HG03139 (cell line): ENCODE data around the gene EIF4E.
"Not testable (repeated sequence)": the region's sequence is repeated elsewhere in the genome, so short reads cannot be mapped to it uniquely, and the experiment has no call there.

Experiments used
- ATAC-seq: cut with Tn5 transposase; IDR thresholded peaks from one replicate; pipeline ENCODE4 v1.9.1; 2021; ENCODE audit not compliant: unreplicated experiment

Gene EIF4E

GRCh38 chr4:98932539-98932938, 3.6 kb upstream of the EIF4E start:
- no peak for ATAC-seq

DNA sequence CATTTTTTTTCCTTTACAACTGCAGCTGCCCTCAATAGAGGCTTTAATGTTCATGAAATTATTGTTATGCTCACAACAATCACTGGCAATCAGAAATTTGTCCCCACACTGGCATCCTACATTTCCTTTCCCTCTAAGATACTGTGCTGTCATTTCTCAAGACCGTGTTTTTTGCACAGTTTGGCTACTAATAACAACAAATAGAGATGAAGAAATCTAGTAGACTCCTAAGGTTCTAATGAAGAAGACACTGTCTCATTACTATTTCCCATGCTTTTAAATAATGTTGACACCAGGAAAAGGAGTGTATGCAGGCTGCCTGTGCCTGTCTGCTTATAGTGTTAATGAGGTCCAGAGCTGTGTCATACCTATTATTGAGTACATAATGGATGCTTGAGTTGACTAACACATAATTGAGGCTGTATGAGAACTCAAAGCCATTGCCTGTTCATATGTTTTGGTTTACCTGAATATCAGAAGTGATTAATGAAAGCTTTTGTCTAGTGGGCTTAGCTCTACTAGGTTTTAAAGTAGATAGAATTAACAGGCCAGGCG, 1.5 kb upstream of the EIF4E start:
- no peak for ATAC-seq

DNA sequence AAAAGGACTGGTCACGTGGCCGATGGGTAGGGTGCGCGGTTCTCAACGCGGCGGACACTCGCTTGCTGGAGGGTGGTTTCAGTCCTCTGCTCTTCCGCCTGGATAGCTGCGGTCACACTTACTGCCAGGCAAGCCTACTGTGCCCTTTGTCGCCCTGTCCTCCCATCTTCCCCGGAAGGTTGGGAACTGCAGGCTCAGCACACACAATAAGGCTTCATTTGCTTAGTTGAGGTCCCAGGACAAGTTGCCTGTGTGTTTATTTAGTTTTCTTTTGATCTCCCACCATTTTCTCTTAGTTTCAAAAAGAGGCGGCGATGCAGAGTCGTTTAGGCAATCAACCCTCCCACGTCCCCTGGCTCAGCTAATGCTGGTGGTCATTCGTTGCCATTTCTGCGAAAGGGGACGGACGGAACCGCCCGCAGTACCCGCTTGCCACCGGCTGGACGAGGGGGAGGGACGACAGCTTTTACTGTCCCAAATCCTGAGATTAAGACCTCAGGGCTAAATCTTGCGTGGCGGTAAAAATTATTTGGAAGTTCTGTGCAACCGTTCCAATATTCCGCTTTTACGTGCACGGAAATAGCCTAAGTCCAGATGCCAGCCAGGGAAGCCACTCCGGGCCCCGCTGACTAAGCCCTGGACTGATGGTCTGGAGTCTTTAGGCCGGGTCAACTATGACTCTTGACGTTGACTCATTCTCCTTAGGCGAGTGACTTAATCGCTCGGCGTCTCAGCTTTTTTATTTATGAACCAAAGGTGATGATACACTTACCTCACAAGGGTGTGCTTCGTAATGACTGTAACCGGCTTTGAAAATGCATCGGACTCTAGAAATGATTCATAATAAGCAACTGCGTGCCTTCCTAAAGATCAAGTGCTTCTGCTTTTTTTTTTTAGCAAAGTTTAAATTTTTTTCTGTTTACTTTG, 671 bp upstream of the EIF4E start:
- peak; percentile 42 for ATAC-seq

- peak; percentile 37 for ATAC-seq
Observed at GRCh38 chr4:98928131-98928504, 815 bp downstream of the EIF4E start.

- ATAC-seq, result not testable (repeated sequence)
Observed at GRCh38 chr4:98926257-98926656, 2.7 kb downstream of the EIF4E start.

GRCh38 chr4:98921292-98921691, 7.6 kb downstream of the EIF4E start:
- no peak for ATAC-seq

DNA sequence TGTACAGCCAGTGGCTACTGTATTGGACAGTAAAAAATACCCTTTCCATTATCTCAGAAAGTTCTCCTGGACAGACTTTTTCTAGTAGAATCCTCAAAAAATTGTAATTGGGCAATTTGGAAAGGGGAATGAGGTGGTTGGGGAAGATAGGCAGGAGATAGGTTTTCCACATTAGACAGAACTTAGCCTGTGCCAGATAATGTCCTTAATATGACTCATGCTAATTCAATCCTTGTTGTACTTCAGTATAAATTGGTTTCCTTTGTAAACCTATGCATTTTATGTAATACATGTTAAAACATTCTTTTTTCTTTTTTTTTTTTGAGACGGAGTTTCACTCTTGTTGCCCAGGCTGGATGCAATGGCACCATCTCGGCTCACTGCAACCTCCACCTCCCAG, 8.9 kb downstream of the EIF4E start:
- ATAC-seq, result no peak

GRCh38 chr4:98910728-98911127, 18.2 kb downstream of the EIF4E start:
- not testable (repeated sequence) for ATAC-seq

DNA sequence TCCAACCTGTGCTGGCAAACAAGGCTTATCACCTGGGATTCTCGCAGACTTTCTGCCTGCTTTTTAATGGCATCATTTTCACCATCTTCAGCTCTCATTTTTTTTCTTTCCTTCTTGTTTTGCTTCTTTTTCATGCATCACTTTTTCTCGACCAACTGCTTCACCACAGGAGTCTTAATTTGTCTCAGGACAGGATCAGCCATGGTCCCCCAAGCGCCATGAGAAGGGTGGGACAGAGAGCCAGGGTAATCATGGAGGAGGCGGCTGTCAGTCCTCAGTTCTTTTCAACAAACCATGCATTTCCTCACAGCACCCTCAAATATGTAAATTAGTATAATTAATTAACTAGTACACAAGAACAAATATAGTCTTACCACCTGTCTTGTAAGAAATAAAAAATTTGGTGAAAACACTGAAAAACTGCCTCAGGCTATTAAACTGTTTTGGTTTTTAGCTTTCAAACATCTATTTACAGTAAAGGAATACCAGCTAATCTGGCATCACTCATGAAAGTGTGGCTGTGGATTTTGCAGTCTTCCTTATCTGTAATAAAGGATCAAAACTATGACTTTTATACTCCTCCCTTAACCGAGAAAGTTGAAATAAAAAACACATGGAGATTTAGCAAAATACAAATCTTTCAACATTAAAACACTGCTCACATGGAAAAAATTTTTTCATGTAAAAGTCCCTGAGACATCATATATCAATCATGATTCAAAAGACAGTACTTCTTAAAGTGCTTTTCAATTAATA, 19.1 kb downstream of the EIF4E start:
- no peak for ATAC-seq

GRCh38 chr4:98908703-98909262, 20.1 kb downstream of the EIF4E start:
- no peak for ATAC-seq

- ATAC-seq, result no peak
Observed at GRCh38 chr4:98908182-98908581, 20.8 kb downstream of the EIF4E start.

GRCh38 chr4:98905839-98906238, 23.1 kb downstream of the EIF4E start:
- ATAC-seq, result no peak

DNA sequence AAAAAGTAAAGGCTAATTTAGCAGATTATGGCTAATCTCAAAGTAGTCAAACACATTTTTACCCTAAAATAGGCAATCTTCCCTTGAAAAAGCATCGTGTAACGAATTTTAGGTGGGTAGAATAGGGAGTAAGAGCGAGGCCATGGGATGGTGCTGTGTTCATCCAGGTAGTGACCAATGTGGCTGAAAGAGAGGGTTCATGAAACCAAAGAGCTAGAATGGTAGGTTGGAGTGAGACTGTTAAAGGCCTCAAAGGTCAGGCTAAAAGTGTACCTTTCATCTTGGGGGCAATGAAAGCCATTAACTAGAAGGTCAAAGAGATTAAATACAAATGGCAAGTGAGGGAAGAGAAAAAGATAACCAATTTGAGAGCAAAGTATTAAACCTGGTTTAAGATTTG, 23.6 kb downstream of the EIF4E start:
- ATAC-seq, result no peak

DNA sequence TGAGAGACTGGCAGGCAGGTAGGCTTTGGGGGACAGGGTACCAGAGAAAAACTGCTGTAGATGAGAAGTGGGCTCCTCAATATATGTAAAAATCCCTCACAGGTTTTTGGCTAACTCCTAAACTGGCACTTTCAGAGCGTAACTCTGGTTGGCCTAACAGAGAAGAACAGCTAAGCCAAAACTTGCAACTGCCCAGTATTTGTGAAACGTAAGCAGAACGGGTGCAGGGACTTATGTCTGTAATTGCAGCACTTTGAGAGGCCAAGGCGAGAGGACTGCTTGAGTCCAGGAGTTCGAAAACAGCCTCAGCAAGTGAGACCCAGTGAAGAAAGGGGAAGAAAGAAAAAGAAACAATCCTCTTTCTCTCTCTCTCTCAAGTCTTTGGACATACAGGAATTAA, 25.0 kb downstream of the EIF4E start:
- no peak for ATAC-seq

GRCh38 chr4:98903561-98903960, 25.4 kb downstream of the EIF4E start:
- no peak for ATAC-seq

GRCh38 chr4:98899277-98899676, 29.7 kb downstream of the EIF4E start:
- no peak for ATAC-seq

- no peak for ATAC-seq
Observed at GRCh38 chr4:98891478-98892337, 37.2 kb downstream of the EIF4E start.

GRCh38 chr4:98890702-98891455, 38.1 kb downstream of the EIF4E start:
- no peak for ATAC-seq

GRCh38 chr4:98887145-98887544, 41.8 kb downstream of the EIF4E start:
- no peak for ATAC-seq

GRCh38 chr4:98886382-98886781, 42.6 kb downstream of the EIF4E start:
- ATAC-seq, result not testable (repeated sequence)
